Neural progenitor cell (in vitro differentiated cells): Measurements from ENCODE around the gene WDR72.

Experiments used
- CTCF ChIP-seq: fragments of 200-600 bp; sonication (generic); IDR thresholded peaks from 2 replicates; pipeline ENCODE4 v1.5.1; 2017; ENCODE audit warnings: antibody characterized with exemption, mild to moderate bottlenecking
- EZH2 ChIP-seq: fragments of 200-600 bp; sonication (generic); IDR thresholded peaks from 2 replicates; pipeline ENCODE4 v1.6.1; 2017; ENCODE audit warnings: antibody characterized with exemption, mild to moderate bottlenecking, moderate library complexity
- EZH2phosphoT487 ChIP-seq: fragments of 200-600 bp; sonication (generic); IDR thresholded peaks from 2 replicates; pipeline ENCODE4 v1.6.1; 2017; ENCODE audit warnings: antibody characterized with exemption

GRCh38 chr15:53535886-53536285 lies 223.6 kb downstream of the WDR72 start:
- TF ChIP-seq CTCF: no peak
- no peak for TF ChIP-seq EZH2
- no peak for TF ChIP-seq EZH2phosphoT487
